Activated CD4-positive, CD25-positive, alpha-beta regulatory T cell (primary cell): Measurements from ENCODE around the gene CPTP.

ENCODE experiments used
- DNase-seq, 4 experiments: peaks; one replicate each; lab custom pipeline; 2025; lab: John Stamatoyannopoulos, UW

CPTP gene

DNA sequence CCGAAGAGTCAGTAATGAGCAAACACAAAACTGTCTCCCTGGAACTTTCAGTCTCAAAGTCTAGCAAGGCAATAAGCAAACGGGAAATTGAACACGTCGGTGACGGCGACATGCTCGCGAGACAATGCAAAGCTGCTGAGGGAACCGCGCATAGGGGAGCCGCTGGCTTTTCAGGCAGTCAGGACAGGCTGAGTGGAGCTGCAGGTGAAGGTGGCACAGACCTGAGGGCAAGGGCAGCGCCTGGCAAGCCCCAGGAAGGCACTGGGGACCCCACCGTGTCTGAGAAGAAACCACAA lies 5.0 kb upstream of the CPTP start:
- no peak for DNase-seq

- no peak for DNase-seq
Observed at GRCh38 chr1:1320666-1321448, 3.7 kb upstream of the CPTP start.

- DNase-seq = no peak
Observed at GRCh38 chr1:1321477-1321876, 3.1 kb upstream of the CPTP start.

DNA sequence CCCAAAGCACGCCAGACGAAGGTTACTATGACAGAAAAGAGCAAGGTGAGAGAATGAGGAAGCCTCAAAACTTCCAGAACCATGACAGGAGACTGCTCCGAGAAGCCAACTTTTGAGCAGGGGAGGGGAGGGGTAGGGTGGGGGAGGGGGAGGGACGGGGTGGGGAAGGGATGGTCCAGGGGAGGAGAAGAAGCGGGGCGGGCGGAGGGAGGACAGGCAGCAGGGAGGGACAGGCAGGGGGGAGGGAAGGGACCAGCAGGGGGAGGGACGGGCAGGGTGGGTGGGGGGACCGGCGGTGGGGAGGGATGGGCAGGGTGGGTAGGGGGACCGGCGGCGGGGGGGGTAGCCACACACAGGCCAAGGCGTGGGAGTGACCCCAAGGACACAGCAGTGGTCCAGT lies 2.2 kb upstream of the CPTP start:
- no peak for DNase-seq

GRCh38 chr1:1322952-1323351 lies 1.6 kb upstream of the CPTP start:
- no peak for DNase-seq

DNA sequence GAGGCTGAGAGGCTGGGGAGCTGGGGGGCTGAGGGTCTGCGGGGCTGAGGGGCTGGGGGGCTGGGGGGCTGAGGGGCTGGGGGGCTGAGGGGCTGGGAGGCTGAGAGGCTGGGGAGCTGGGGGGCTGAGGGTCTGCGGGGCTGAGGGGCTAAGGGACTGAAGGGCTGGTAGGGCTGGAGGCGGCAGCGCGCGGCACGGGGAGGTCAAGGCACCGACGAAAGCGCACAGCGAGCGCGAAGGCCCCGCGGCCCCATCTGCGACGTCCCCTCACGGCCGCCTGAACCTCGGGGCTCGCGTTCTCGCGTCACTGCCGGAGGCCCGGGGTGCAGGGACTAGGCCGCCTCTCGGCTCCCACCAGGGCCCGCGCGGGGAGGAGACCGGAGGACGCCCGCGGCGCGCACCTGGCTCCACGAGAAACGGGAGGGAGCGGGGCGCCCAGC lies 498 bp upstream of the CPTP start:
- DNase-seq = no peak

DNA sequence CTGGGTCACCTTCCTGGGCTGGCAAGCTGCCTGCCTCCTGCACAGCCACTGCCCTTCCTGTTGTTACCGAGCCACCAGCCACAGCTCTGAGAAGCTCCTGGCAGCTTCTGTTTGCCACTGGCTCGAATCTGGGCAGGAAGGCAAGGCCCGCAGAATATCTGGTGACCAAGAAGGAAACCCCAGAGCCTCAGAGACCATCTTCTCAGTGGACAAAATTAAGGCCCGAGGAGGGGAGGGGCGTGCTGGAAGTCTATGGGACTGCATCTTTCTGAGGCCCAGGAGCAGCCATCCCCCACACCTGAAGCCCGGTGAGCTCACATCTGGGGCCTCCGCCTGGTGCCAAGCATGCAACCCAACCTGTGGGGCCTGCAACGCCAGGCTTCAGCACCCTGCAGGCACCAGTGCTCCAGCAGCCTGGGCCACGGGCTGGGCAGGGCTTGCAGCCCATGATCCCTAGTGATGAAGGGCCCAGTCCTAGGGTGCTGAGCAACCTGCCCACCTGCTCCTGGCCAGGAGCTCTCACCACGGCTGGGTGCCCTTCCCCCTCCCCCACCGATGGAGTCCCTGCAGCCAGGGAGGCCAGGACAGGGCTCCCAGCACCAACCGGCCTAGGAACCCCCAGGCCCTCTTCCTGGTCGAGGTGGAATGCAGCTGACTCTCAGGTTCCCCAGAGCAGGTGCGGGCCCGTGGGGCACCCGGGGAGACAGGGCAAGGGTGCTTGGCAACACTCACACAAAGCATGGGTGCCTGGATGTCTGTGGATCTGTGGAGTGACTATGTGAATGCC lies 879 bp downstream of the CPTP start:
- DNase-seq = no peak

GRCh38 chr1:1326075-1326605 lies 1.5 kb downstream of the CPTP start:
- no peak for DNase-seq

DNA sequence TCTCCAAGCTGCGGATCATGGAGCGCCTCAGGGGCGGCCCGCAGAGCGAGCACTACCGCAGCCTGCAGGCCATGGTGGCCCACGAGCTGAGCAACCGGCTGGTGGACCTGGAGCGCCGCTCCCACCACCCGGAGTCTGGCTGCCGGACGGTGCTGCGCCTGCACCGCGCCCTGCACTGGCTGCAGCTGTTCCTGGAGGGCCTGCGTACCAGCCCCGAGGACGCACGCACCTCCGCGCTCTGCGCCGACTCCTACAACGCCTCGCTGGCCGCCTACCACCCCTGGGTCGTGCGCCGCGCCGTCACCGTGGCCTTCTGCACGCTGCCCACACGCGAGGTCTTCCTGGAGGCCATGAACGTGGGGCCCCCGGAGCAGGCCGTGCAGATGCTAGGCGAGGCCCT lies 2.7 kb downstream of the CPTP start:
- no peak for DNase-seq

DNA sequence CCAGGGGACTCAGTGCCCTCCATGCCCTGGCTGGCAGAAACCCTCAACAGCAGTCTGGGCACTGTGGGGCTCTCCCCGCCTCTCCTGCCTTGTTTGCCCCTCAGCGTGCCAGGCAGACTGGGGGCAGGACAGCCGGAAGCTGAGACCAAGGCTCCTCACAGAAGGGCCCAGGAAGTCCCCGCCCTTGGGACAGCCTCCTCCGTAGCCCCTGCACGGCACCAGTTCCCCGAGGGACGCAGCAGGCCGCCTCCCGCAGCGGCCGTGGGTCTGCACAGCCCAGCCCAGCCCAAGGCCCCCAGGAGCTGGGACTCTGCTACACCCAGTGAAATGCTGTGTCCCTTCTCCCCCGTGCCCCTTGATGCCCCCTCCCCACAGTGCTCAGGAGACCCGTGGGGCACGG lies 3.7 kb downstream of the CPTP start:
- DNase-seq = no peak

DNA sequence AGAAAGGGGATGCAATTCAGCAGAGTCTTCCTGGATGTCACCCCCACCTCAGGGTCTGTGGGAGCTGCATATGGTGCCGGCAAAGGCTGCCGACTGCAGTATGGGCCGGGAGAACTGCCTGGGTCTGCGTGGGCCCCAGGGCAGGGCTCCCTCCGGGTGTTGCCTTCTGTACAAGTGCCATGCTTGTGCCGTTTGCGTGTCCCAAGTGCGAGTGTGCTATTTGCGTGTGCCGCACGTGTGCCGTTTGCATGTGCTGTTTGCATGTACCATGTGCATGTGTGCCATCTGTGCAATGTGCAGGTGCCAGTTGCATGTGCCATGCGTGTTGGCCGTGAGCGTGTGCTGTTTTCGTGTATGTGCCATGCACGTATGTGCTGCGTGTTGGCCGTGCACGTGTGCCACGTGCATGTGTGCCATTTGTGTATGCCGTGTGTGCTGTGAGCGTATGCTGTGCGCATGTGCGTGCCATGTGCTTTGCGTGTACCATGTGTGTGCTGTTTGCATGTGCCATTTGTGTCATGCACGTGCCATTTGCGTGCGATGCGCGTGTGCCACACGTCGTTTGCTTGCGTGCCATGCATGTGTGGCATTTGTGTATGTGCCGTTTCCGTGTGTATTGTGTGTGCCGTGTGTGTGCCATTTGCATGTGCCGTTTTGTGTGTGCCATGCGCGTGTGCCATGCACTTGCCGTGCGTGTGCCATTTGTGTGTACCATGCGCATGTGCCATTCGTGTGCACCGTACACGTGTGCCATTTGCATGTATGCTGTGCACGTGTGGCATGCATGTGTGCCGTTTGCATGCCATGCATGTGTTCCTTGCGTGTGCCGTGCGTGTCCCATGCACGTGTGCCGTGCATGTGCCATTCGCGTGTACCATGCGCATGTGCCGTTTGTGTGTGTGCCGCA lies 5.0 kb downstream of the CPTP start:
- no peak for DNase-seq

DNA sequence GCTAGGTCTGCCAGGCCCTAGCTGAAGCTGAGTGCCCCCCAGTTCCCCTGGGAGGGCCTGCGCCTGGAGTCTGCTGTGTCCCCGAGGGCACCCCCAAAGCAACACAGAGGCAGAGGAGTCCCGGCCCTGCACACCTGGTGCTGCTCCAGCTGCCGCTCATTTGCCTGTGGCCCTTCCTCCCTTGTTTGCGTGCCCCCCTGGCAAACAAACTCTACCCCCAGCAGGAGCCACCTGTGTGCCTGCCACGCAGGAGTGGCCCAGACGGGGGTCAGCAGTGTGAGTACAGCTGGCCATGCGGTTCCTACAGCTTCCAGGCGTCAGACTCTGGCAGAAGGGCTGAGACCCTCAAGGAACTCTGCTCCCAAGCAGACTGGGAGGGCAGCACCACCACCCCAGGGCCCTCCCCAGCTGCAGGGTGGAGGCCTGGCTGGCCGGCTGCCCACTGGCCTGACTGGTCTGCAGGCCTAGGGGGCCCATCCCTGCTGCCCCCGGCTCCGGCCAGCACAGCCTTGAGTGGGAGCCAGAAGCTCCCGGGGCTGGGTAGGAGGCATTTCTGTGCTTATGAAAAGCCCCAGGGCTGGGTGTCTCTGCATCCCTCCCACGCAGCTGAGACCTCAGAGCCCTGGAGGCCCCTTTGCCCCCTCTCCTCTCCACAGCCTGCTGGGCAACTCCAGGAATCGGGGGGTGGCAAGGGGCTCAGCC lies 5.9 kb downstream of the CPTP start:
- no peak for DNase-seq

DNA sequence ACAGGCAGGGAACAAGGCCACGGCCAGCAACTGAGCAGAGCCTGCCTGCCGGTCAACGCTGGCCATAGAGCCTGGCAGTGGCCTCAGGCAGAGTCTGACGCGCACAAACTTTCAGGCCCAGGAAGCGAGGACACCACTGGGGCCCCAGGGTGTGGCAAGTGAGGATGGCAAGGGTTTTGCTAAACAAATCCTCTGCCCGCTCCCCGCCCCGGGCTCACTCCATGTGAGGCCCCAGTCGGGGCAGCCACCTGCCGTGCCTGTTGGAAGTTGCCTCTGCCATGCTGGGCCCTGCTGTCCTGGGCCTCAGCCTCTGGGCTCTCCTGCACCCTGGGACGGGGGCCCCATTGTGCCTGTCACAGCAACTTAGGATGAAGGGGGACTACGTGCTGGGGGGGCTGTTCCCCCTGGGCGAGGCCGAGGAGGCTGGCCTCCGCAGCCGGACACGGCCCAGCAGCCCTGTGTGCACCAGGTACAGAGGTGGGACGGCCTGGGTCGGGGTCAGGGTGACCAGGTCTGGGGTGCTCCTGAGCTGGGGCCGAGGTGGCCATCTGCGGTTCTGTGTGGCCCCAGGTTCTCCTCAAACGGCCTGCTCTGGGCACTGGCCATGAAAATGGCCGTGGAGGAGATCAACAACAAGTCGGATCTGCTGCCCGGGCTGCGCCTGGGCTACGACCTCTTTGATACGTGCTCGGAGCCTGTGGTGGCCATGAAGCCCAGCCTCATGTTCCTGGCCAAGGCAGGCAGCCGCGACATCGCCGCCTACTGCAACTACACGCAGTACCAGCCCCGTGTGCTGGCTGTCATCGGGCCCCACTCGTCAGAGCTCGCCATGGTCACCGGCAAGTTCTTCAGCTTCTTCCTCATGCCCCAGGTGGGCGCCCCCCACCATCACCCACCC lies 6.7 kb downstream of the CPTP start, which contains the start of gene TAS1R3:
TSS of gene TAS1R3 (plus strand) at position 213 of the 898 bp plus-strand sequence. CDS start at position 279, 66 bp downstream.
- no peak for DNase-seq

DNA sequence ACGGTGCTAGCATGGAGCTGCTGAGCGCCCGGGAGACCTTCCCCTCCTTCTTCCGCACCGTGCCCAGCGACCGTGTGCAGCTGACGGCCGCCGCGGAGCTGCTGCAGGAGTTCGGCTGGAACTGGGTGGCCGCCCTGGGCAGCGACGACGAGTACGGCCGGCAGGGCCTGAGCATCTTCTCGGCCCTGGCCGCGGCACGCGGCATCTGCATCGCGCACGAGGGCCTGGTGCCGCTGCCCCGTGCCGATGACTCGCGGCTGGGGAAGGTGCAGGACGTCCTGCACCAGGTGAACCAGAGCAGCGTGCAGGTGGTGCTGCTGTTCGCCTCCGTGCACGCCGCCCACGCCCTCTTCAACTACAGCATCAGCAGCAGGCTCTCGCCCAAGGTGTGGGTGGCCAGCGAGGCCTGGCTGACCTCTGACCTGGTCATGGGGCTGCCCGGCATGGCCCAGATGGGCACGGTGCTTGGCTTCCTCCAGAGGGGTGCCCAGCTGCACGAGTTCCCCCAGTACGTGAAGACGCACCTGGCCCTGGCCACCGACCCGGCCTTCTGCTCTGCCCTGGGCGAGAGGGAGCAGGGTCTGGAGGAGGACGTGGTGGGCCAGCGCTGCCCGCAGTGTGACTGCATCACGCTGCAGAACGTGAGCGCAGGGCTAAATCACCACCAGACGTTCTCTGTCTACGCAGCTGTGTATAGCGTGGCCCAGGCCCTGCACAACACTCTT lies 7.6 kb downstream of the CPTP start:
- DNase-seq = no peak

- DNase-seq = no peak
Observed at GRCh38 chr1:1332774-1333480, 8.3 kb downstream of the CPTP start.

DNA sequence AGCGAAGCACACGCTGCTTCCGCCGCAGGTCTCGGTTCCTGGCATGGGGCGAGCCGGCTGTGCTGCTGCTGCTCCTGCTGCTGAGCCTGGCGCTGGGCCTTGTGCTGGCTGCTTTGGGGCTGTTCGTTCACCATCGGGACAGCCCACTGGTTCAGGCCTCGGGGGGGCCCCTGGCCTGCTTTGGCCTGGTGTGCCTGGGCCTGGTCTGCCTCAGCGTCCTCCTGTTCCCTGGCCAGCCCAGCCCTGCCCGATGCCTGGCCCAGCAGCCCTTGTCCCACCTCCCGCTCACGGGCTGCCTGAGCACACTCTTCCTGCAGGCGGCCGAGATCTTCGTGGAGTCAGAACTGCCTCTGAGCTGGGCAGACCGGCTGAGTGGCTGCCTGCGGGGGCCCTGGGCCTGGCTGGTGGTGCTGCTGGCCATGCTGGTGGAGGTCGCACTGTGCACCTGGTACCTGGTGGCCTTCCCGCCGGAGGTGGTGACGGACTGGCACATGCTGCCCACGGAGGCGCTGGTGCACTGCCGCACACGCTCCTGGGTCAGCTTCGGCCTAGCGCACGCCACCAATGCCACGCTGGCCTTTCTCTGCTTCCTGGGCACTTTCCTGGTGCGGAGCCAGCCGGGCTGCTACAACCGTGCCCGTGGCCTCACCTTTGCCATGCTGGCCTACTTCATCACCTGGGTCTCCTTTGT lies 9.1 kb downstream of the CPTP start:
- DNase-seq = no peak

- no peak for DNase-seq
Observed at GRCh38 chr1:1334835-1335234, 10.2 kb downstream of the CPTP start.

DNA sequence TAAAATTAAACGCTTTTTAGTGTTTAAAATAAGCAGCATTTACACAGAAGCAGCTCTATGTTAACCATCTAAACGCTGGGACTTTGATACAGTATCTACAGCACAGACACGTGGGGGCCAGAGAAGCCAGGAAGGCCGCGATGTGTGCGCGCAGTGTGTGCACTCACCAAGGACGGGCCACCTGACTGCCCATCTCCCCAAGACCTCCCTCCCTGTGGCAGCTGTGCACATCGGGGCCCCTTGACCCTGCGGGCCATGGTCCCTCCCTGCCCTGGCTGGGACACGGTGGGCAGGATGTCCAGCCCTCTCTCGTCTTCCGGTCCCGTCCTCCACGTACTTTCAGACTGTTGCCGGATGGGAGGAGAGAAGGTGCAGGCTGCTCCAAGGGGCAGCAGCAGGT lies 10.7 kb downstream of the CPTP start:
- no peak for DNase-seq
